Suprapubic skin (tissue), 4 donors: ENCODE data around the gene HOXB7.

Source experiments
- CTCF ChIP-seq, 2 donors: fragments of 200-600 bp in 1 of 2; fragments of 450-650 bp in 1 of 2; sonication (generic) in 1 of 2; IDR thresholded peaks; one replicate each; pipeline ENCODE4 v1.5.1; 2016 to 2019; ENCODE audit warnings: antibody characterized with exemption in 2 of 2, mild to moderate bottlenecking in 1 of 2, moderate library complexity in 1 of 2
- EP300 ChIP-seq: sonication (generic); formaldehyde crosslinking; IDR thresholded peaks from one replicate; pipeline ENCODE4 v1.6.1; 2017; ENCODE audit warnings: antibody characterized with exemption
- POLR2AphosphoS5 ChIP-seq, 3 donors: sonication (generic); formaldehyde crosslinking; IDR thresholded peaks; one replicate each; pipeline ENCODE4 v1.6.1; 2017; ENCODE audit warnings: antibody characterized with exemption in 3 of 3

GRCh38 chr17:48616717-48617470 is 6.1 kb upstream of the HOXB7 start:
- TF ChIP-seq CTCF (IDR thresholded peaks at IDR 0.05) (no peak), POLR2AphosphoS5 (IDR thresholded peaks at IDR 0.05) (no peak), EP300 (no peak)
